IPS DF 6.9 (cell line): ENCODE measurements around the gene BSND.

ENCODE experiments used
- DNase-seq: peaks from one replicate; pipeline ENCODE4 v3.0.0-alpha.2; 2013; ENCODE audit warnings: low read depth, low spot score
- H3K27ac ChIP-seq: one replicate; pipeline ENCODE4 v1.5.1; 2013; ENCODE audit warnings: low read length, control low read depth
- H3K27me3 ChIP-seq: 2 replicates; pipeline ENCODE4 v1.6.1; 2013; ENCODE audit warnings: mild to moderate bottlenecking, low read length; ENCODE audit not compliant: control insufficient read depth, insufficient read depth
- H3K36me3 ChIP-seq: 2 replicates; pipeline ENCODE4 v1.6.1; 2013; ENCODE audit warnings: low read length; ENCODE audit not compliant: control insufficient read depth, insufficient read depth
- H3K4me1 ChIP-seq: 2 replicates; pipeline ENCODE4 v1.6.1; 2013; ENCODE audit warnings: low read length; ENCODE audit not compliant: control insufficient read depth, insufficient read depth
- H3K4me3 ChIP-seq: 2 replicates; pipeline ENCODE4 v1.5.1; 2013; ENCODE audit warnings: mild to moderate bottlenecking, low read length
- H3K9me3 ChIP-seq: 2 replicates; pipeline ENCODE4 v1.6.1; 2013; ENCODE audit warnings: low read length, inconsistent platforms; ENCODE audit not compliant: control insufficient read depth, insufficient read depth
- WGBS: extraction: QIAGEN DNeasy Blood & Tissue Kit; methylation state at CpG from one replicate; pipeline ENCODE4 v1.1.7; 2013; ENCODE audit warnings: mixed read lengths, missing lambda C conversion rate; ENCODE audit not compliant: insufficient read length, insufficient coverage; 5-methylcytosine and 5-hydroxymethylcytosine counted together

BSND gene

GRCh38 chr1:55000110-55001085 is 1.7 kb downstream of the BSND start:
- Histone ChIP-seq H3K4me3 (no peak overlapping the region), H3K4me1 (0 out of 2 replicates have a peak, but pooled peaks cover 6% of the 10 kb centered on the region), H3K36me3 (no peaks in the 10 kb centered on the region), H3K9me3 (no peaks in the 10 kb centered on the region), H3K27me3 (peaks cover 21% of the 10 kb centered on the region), H3K27ac (no peak overlapping the region)
- DNase-seq, result no peak
- WGBS, result no CpG with 5 or more reads among the region's 8 CpGs

DNA sequence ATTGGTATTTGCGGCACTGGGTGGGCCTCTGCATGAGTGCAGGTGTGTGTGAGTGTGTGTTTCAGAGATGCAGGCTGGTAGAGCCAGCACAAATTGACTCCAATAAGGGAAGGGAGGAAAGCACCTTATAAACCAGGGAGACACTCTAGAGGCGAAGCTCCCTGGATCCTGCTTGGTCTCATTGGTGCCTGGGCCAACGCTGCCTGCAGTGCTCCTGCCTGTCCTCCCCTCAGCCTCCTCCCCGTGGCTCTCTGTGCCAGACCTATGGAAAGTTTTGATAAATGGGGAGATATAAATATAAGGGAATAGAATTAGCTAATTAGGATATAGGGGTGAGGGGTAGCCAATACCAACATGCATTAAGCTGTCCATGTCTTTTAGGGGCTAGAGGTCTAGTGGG is 2.6 kb downstream of the BSND start:
- WGBS, result no CpG with 5 or more reads among the region's 4 CpGs

GRCh38 chr1:55002686-55003085 is 4.0 kb downstream of the BSND start:
- Histone ChIP-seq H3K4me1 (no peaks in the 10 kb centered on the region; the same call in 1 of the 2 replicates), H3K9me3 (no peaks in the 10 kb centered on the region), H3K4me3 (no peak overlapping the region), H3K27me3 (peaks cover 17% of the 10 kb centered on the region), H3K27ac (no peak overlapping the region), H3K36me3 (no peaks in the 10 kb centered on the region)
- WGBS, result no CpG with 5 or more reads among the region's 2 CpGs
- DNase-seq, result no peak

More for the DNA sequence above, 2.6 kb downstream of the BSND start:
- Histone ChIP-seq H3K27ac (no peak overlapping the region), H3K4me1 (peaks cover 6% of the 10 kb centered on the region; the same call in 1 of the 2 replicates), H3K9me3 (no peaks in the 10 kb centered on the region), H3K36me3 (no peaks in the 10 kb centered on the region), H3K4me3 (no peak overlapping the region), H3K27me3 (peaks cover 21% of the 10 kb centered on the region)
- no peak for DNase-seq

DNA sequence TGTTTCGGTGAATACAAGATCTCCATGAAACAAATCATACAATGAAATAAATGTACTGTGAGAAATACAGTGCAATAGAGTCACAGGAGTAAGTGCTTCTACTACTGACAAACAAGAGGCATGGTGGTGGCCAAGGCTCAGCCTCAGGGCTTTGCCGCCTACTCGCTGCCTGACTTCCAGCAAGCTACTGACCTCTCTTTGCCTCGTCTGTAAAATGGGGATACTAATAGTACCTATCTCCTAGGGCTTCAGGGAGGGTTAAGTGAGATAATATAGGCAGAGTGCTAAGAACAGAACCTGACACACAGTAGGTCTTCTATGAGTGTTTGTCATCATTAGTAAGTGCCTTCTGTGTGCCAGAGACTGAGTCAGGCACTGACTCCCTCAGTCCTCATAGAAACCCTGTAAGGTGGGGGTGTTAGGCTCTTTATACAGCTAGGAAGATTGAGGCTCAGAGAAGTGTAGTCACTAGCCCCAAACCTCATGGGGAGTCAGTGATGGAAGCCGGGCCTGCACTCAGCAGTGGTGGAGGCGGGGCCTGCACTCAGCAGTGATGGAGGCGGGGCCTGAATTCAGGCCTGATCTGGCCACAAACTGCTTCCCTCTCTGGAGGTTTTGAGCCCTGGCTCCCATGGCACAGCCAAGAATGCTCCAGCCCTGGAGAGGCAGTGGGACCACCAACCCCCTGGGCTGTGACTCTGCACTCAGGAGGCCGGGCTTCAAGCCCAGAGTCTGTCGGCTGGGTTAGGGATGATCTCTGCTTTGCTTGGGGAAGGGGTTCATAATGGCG is 6.8 kb downstream of the BSND start:
- Histone ChIP-seq H3K9me3 (no peaks in the 10 kb centered on the region), H3K27ac (no peak overlapping the region), H3K4me3 (no peak overlapping the region), H3K36me3 (no peaks in the 10 kb centered on the region), H3K4me1 (peaks cover 2% of the 10 kb centered on the region; the same call in 1 of the 2 replicates), H3K27me3 (no peaks in the 10 kb centered on the region; the same call in 1 of the 2 replicates)
- DNase-seq, result no peak
- no CpG with 5 or more reads among the region's 10 CpGs for WGBS

- Histone ChIP-seq H3K4me1 (peaks cover 4% of the 10 kb centered on the region; the same call in 1 of the 2 replicates), H3K36me3 (no peaks in the 10 kb centered on the region), H3K9me3 (no peaks in the 10 kb centered on the region), H3K4me3 (no peak overlapping the region), H3K27me3 (no peaks in the 10 kb centered on the region; the same call in 1 of the 2 replicates), H3K27ac (no peak overlapping the region)
- DNase-seq, result no peak
- WGBS, result no CpG with 5 or more reads among the region's 12 CpGs
Observed at GRCh38 chr1:55006931-55007330, 8.2 kb downstream of the BSND start.

- no peaks in the 10 kb centered on the region for H3K9me3 ChIP-seq
- no peak overlapping the region for H3K27ac ChIP-seq
- no peak for DNase-seq
Observed at GRCh38 chr1:55007625-55008024, 8.9 kb downstream of the BSND start.

DNA sequence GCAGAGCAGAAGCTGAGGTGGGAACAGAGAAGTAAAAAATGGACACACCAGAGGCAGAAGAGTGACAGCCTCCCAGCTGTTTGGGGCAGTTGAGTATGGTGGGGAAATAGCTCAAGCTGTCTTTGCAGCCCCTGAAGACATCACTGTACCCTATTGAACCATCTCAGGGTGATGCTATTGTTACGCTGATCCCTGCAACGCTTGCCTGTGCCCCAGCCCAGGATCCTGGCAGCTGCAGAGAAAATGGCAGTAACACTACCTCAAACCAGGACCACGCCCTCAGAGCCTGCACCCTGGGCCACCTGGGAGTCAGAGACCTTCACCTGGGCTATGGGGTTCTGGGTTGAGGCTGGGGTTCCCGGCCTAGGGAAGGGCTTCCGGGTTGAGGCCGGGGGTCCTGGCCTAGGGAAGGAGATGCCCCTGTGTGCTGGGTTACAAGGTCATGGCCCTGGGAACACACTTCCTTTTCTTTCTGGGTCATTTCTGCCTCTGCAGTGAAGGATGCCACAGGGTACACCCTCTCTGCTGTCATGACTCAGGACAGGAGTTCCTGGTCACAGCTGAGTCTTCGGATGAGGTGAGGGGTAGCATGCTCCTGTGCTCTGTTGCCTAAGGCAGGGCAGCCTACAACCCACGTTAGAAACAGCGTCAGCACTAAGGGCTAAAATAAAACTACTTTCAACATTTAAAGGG is 11.6 kb downstream of the BSND start:
- no peaks in the 10 kb centered on the region for H3K36me3 ChIP-seq
- WGBS, result no CpG with 5 or more reads among the region's 9 CpGs
- no peaks in the 10 kb centered on the region for H3K9me3 ChIP-seq

More at GRCh38 chr1:55007625-55008024, 8.9 kb downstream of the BSND start:
- Histone ChIP-seq H3K4me1 (peaks cover 4% of the 10 kb centered on the region; the same call in 1 of the 2 replicates), H3K36me3 (no peaks in the 10 kb centered on the region), H3K4me3 (no peak overlapping the region), H3K27me3 (no peaks in the 10 kb centered on the region)
- no CpG with 5 or more reads among the region's 3 CpGs for WGBS

DNA sequence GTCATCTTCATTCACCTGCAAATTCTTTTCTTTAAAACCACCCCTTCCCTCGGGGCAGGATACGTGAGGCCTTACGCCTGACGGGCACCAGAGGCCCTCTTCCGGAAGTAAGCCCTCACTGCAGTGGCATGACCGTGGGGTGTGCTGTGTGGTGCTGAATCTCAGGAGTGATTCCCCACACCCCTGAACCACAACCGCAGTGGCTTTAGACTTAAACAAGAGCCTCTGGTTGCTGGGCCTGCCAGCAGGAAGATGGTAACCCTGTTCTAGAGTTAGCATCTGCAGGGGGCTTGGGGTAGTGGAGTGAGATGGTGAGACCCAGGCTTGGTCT is 12.1 kb downstream of the BSND start:
- Histone ChIP-seq H3K36me3 (no peaks in the 10 kb centered on the region), H3K9me3 (no peaks in the 10 kb centered on the region), H3K4me1 (peaks cover 4% of the 10 kb centered on the region; the same call in 1 of the 2 replicates), H3K4me3 (no peak overlapping the region), H3K27ac (no peak overlapping the region), H3K27me3 (no peaks in the 10 kb centered on the region)
- WGBS, result no CpG with 5 or more reads among the region's 7 CpGs
- no peak for DNase-seq

More for the DNA sequence above, 11.6 kb downstream of the BSND start:
- H3K4me3 ChIP-seq, result no peak overlapping the region
- peaks cover 4% of the 10 kb centered on the region; the same call in 1 of the 2 replicates for H3K4me1 ChIP-seq
- H3K27me3 ChIP-seq, result no peaks in the 10 kb centered on the region
- no peak for DNase-seq
- no peak overlapping the region for H3K27ac ChIP-seq

DNA sequence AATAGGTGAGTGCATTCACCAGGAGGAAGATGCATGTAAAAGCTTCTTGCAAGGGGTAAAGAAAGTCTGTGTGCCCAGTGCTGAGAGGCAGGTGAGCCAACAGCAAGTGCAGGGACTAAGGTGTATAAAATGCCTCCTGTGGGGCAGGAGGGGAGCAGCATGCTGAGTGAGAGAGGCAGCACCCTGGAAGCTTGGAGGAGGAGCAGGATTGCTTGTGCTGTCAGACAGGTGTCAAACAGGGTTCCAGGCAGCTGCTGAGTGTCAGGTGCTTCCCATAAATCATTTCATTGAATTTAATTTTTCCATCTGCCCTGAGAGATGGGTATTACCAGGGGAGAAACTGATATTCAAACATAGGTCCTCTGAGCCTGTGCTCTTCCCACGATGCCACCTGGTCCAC is 13.9 kb downstream of the BSND start:
- no CpG with 5 or more reads among the region's 1 CpG for WGBS

DNA sequence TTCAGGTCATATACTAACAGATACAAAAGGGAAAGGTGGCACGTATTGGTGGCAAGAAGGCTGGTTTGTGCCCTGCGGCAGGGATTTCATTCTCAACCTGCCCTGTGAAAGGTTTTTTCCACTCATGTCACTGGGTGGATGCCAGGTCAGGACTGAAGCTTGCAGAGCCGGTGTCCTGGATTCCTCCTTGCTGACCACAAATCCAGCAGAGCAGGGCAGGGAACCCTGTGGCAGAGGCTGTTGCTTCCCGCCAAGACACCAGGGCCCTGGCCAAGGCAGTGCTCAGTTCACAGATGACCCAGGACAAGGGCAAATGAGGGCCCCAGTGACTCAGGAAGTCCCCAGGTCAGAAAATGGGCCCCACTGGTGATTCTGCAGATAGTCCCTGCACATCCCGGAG is 16.4 kb downstream of the BSND start:
- Histone ChIP-seq H3K4me1 (peaks cover 4% of the 10 kb centered on the region; the same call in 1 of the 2 replicates), H3K4me3 (no peak overlapping the region), H3K27me3 (no peaks in the 10 kb centered on the region), H3K36me3 (no peaks in the 10 kb centered on the region), H3K9me3 (no peaks in the 10 kb centered on the region), H3K27ac (no peak overlapping the region)
- no CpG with 5 or more reads among the region's 5 CpGs for WGBS
- DNase-seq, result no peak

More for the DNA sequence above, 13.9 kb downstream of the BSND start:
- Histone ChIP-seq H3K9me3 (no peaks in the 10 kb centered on the region), H3K27me3 (no peaks in the 10 kb centered on the region), H3K36me3 (no peaks in the 10 kb centered on the region), H3K27ac (no peak overlapping the region), H3K4me3 (no peak overlapping the region), H3K4me1 (peaks cover 4% of the 10 kb centered on the region; the same call in 1 of the 2 replicates)
- DNase-seq, result no peak
